GM10847 (cell line): ENCODE data around the gene MAPK8.

ENCODE experiments used
- POLR2A ChIP-seq: IDR thresholded peaks from 2 replicates; pipeline ENCODE4 v1.6.1; 2011; ENCODE audit not compliant: insufficient read length; ENCODE audit errors: extremely low read depth

MAPK8 gene

GRCh38 chr10:48485711-48486110 lies 179.2 kb downstream of the MAPK8 start:
- no peak for TF ChIP-seq POLR2A

DNA sequence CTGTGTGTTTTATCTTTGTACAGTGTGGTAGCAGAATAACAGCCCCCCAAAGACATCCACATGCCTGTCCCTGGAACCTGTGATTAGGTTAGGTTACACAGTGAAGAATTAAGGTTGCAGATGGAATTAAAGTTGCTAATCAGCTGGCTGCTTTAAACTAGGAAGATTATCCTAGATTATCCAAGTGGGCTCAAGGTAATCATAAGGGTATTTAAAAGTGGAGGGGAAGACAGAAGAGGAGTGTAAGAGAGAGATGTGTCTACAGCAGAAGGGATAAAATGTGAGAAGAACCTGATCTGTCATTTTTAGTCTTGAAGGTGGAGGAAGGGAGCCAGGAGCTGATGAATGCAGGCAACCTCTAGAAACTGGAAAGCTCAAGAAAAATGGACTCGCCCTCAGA lies 180.8 kb downstream of the MAPK8 start:
- TF ChIP-seq POLR2A, result no peak
